ENCODE data around the gene DUT. TPM values are rescaled to one million over a fixed set of nuclear protein-coding genes. Genes with fewer than 3 reads are reported as not detected.

DUT gene
- total and polyA plus RNA-seq, 3 donors from 2014 or later = 72.9 to 95.4 (median 76.1) TPM

GRCh38 chr15:48374472-48374871 lies 43.2 kb downstream of the DUT start:
- Histone ChIP-seq H3K27ac (no peak overlapping the region), H3K4me1 (no peaks in the 10 kb centered on the region), H3K27me3 (no peaks in the 10 kb centered on the region), H3K9me3 (no peaks in the 10 kb centered on the region), H3K36me3 (ENCODE audit: low read depth, missing control alignments) (no peaks in the 10 kb centered on the region), H3K4me3 (no peak overlapping the region)
- 62 to 84% methylated on average over 3 of the region's 3 CpGs for WGBS, 2 donors
- intact Hi-C loops (cut with DNase I; ENCODE audit: low total_unique reads) = no loop called here
- no peak for TF ChIP-seq POLR2A (IDR thresholded peaks at IDR 0.05)
- TF ChIP-seq CTCF (IDR thresholded peaks at IDR 0.05) = no peak
- no peak for DNase-seq

GRCh38 chr15:48375767-48376166 lies 44.5 kb downstream of the DUT start:
- TF ChIP-seq POLR2A (IDR thresholded peaks at IDR 0.05) (no peak), CTCF (IDR thresholded peaks at IDR 0.05) (no peak)
- H3K27me3 ChIP-seq = no peaks in the 10 kb centered on the region
- H3K27ac ChIP-seq = no peak overlapping the region
- no peak overlapping the region for H3K4me3 ChIP-seq
- H3K9me3 ChIP-seq = no peaks in the 10 kb centered on the region
- intact Hi-C loops (cut with DNase I; ENCODE audit: low total_unique reads) = no loop called here
- 85 to 96% methylated on average over 2 of the region's 2 CpGs for WGBS, 2 donors
- no peaks in the 10 kb centered on the region for H3K36me3 ChIP-seq (ENCODE audit: low read depth, missing control alignments)
- DNase-seq = no peak
- no peaks in the 10 kb centered on the region for H3K4me1 ChIP-seq

- no peaks in the 10 kb centered on the region for H3K4me1 ChIP-seq
- no peaks in the 10 kb centered on the region for H3K27me3 ChIP-seq
- intact Hi-C loops (cut with DNase I; ENCODE audit: low total_unique reads) = no loop called here
- no peak overlapping the region for H3K4me3 ChIP-seq
- H3K27ac ChIP-seq = no peak overlapping the region
- no peak for DNase-seq
- TF ChIP-seq POLR2A (IDR thresholded peaks at IDR 0.05) (no peak), CTCF (IDR thresholded peaks at IDR 0.05) (no peak)
- H3K36me3 ChIP-seq (ENCODE audit: low read depth, missing control alignments) = no peaks in the 10 kb centered on the region
- no peaks in the 10 kb centered on the region for H3K9me3 ChIP-seq
- 85 to 90% methylated on average over 4 of the region's 4 CpGs for WGBS, 2 donors
Observed at GRCh38 chr15:48380198-48380597, 49.0 kb downstream of the DUT start.

GRCh38 chr15:48381861-48382260 lies 50.6 kb downstream of the DUT start:
- DNase-seq = no peak
- H3K9me3 ChIP-seq = no peaks in the 10 kb centered on the region
- H3K27me3 ChIP-seq = no peaks in the 10 kb centered on the region
- no peak overlapping the region for H3K4me3 ChIP-seq
- TF ChIP-seq POLR2A (IDR thresholded peaks at IDR 0.05) (no peak), CTCF (IDR thresholded peaks at IDR 0.05) (no peak)
- H3K4me1 ChIP-seq = no peaks in the 10 kb centered on the region
- H3K36me3 ChIP-seq (ENCODE audit: low read depth, missing control alignments) = no peaks in the 10 kb centered on the region
- 75 to 86% methylated on average over 4 of the region's 4 CpGs for WGBS, 2 donors
- intact Hi-C loops (cut with DNase I; ENCODE audit: low total_unique reads) = no loop called here
- H3K27ac ChIP-seq = no peak overlapping the region

- TF ChIP-seq CTCF (IDR thresholded peaks at IDR 0.05) (no peak), POLR2A (IDR thresholded peaks at IDR 0.05) (no peak)
- Histone ChIP-seq H3K27me3 (no peaks in the 10 kb centered on the region), H3K9me3 (no peaks in the 10 kb centered on the region), H3K4me3 (no peak overlapping the region), H3K4me1 (no peaks in the 10 kb centered on the region), H3K36me3 (ENCODE audit: low read depth, missing control alignments) (no peaks in the 10 kb centered on the region), H3K27ac (no peak overlapping the region)
- no peak for DNase-seq
- intact Hi-C loops (cut with DNase I; ENCODE audit: low total_unique reads) = no loop called here
- 96 to 100% methylated on average over 2 of the region's 2 CpGs for WGBS, 2 donors
Observed at GRCh38 chr15:48383031-48383430, 51.8 kb downstream of the DUT start.
